ENCODE results near the gene VSIG2.

The VSIG2 gene

DNA sequence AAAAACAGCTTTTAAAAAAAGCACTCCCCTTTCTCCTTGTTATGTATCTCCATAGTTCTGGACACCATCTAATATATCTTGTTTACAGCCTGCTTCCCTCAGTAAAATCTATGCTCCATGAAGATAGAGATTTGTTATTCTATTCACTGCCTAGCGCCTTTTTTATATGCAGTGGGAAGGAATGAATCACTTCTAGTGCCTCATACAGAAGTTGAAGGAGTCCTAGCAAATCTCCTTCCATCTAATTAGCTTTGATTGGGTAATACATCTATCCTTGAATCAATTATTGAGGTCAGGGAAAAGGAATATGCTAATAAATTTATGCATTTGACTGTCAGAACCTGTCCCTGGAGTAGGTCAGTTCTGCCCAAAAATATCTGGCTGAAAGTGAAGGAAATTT is 52.5 kb downstream of the VSIG2 start:
- TF ChIP-seq, protein P1, sequence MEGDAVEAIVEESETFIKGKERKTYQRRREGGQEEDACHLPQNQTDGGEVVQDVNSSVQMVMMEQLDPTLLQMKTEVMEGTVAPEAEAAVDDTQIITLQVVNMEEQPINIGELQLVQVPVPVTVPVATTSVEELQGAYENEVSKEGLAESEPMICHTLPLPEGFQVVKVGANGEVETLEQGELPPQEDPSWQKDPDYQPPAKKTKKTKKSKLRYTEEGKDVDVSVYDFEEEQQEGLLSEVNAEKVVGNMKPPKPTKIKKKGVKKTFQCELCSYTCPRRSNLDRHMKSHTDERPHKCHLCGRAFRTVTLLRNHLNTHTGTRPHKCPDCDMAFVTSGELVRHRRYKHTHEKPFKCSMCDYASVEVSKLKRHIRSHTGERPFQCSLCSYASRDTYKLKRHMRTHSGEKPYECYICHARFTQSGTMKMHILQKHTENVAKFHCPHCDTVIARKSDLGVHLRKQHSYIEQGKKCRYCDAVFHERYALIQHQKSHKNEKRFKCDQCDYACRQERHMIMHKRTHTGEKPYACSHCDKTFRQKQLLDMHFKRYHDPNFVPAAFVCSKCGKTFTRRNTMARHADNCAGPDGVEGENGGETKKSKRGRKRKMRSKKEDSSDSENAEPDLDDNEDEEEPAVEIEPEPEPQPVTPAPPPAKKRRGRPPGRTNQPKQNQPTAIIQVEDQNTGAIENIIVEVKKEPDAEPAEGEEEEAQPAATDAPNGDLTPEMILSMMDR (IDR thresholded peaks at IDR 0.05): no peak

All from LNCAP (cell line).